ENCODE results near the gene KIAA0753.

Gene KIAA0753

Small RNA genes lying within 50 kb of the gene (small RNA-seq; reads per million reads assigned to genes)
- gene MIR4520-1 (0 reads per million in 2 experiments), gene RNA5SP435 (0.10 to 0.40 reads per million in 2 experiments)

Measured in SK-N-DZ (cell line).